AG04450 (cell line): Measurements from ENCODE around the gene OR10AD1. TPM values are rescaled to one million over a fixed set of nuclear protein-coding genes. Genes with fewer than 3 reads are reported as not detected.

Experiments
- CTCF ChIA-PET: fragments of 300-600, 350-600 bp; formaldehyde crosslinking; extraction: SDS; loops from one replicate; lab custom pipeline; 2022; ENCODE audit warnings: antibody characterized with exemption, inconsistent platforms; lab: Charles Lee
- POLR2A ChIA-PET: fragments of 350-600 bp; formaldehyde crosslinking; extraction: SDS; loops from one replicate; lab custom pipeline; 2021; ENCODE audit warnings: antibody characterized with exemption, inconsistent platforms; lab: Yijun Ruan, JAX
- DNase-seq: peaks from one replicate; pipeline ENCODE4 v3.0.0-alpha.2; 2011; ENCODE audit warnings: low read depth, low spot score
- H3K27ac ChIP-seq: one replicate; pipeline ENCODE4 v1.5.1; 2012; ENCODE audit warnings: low read depth, low read length, control low read depth
- H3K27me3 ChIP-seq: one replicate; pipeline ENCODE4 v1.6.0; 2012; ENCODE audit warnings: low read length; ENCODE audit not compliant: control insufficient read depth, insufficient read depth
- H3K4me3 ChIP-seq: 2 replicates; pipeline ENCODE4 v1.5.1; 2011; ENCODE audit warnings: mild to moderate bottlenecking, low read depth, low read length, control low read depth
- H3K9me3 ChIP-seq: 2 replicates; pipeline ENCODE4 v1.5.1; 2012; ENCODE audit warnings: low read length; ENCODE audit not compliant: control insufficient read depth, insufficient read depth
- polyA plus RNA-seq: library from polyadenylated mRNA; depleted of rRNA; stranded (reverse); fragments of >200 nt; gene quantifications from 2 replicates; pipeline ENCODE4 v1.2.3, GENCODE V29; 2011
- TF ChIP-seq, protein P1 (sequence below): IDR thresholded peaks from 2 replicates; pipeline ENCODE4 v1.5.1; 2011; ENCODE audit warnings: low read depth, low read length, control low read depth, inconsistent platforms

The OR10AD1 gene
- polyA plus RNA-seq, 1 experiment, result not detected

DNA sequence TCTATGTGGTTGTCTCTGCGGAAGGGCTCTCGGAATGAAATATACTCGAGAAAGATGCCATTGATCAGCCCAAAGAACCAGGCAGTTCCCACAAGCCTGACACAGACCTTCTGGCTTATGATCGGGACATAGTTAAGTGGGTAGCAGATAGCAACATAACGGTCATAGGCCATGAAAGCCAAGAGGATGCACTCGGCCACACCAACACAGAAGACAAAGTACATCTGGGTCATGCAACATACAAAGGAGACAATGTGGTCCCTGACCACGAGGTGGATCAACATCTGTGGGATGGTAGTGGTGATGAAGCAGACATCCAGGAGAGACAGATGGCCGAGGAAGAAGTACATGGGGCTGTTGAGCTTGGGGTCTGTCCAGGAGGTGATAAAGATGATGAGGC is 326 bp downstream of the OR10AD1 start:
- ChIA-PET POLR2A (no interaction called here), CTCF (interaction anchor here (2.0 kb wide), 1 partner anchor 13 kb away, joined by 8 read pairs; no protein-coding TSS in a partner anchor)
- Histone ChIP-seq H3K27ac (no peak overlapping the region), H3K4me3 (no peak overlapping the region), H3K27me3 (no peaks in the 10 kb centered on the region), H3K9me3 (no peaks in the 10 kb centered on the region; the same call in 1 of the 2 replicates)
- TF ChIP-seq, protein P1, sequence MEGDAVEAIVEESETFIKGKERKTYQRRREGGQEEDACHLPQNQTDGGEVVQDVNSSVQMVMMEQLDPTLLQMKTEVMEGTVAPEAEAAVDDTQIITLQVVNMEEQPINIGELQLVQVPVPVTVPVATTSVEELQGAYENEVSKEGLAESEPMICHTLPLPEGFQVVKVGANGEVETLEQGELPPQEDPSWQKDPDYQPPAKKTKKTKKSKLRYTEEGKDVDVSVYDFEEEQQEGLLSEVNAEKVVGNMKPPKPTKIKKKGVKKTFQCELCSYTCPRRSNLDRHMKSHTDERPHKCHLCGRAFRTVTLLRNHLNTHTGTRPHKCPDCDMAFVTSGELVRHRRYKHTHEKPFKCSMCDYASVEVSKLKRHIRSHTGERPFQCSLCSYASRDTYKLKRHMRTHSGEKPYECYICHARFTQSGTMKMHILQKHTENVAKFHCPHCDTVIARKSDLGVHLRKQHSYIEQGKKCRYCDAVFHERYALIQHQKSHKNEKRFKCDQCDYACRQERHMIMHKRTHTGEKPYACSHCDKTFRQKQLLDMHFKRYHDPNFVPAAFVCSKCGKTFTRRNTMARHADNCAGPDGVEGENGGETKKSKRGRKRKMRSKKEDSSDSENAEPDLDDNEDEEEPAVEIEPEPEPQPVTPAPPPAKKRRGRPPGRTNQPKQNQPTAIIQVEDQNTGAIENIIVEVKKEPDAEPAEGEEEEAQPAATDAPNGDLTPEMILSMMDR, result no peak
- no peak for DNase-seq

DNA sequence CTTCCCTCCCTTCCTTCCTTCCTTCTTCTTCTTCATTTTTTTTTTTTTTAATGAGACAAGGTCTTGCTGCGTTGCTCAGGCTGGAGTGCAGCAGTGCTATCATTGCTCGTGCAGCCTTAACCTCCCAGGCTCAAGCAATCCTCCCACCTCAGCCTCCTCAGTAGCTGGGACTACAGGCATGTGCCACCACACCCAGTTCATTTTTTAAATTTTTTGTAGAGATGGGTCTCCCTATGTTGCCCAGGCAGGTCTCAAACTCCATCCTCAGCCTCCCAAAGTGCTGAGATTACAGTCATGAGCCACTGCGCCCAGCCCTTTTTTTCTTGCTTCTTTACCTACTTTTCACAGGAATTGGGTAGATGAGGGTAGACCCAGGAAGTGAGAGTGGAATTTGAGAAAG is 1.6 kb downstream of the OR10AD1 start:
- H3K4me3 ChIP-seq, result no peak overlapping the region
- POLR2A ChIA-PET, result no interaction called here
- no peak for DNase-seq
- no peaks in the 10 kb centered on the region for H3K27me3 ChIP-seq
- CTCF ChIA-PET, result interaction anchor here (5.4 kb wide), 1 partner anchor 12 kb away, joined by 58 read pairs; no protein-coding TSS in a partner anchor
- H3K9me3 ChIP-seq, result no peaks in the 10 kb centered on the region; the same call in 1 of the 2 replicates
- TF ChIP-seq, protein P1, result no peak
- no peak overlapping the region for H3K27ac ChIP-seq

DNA sequence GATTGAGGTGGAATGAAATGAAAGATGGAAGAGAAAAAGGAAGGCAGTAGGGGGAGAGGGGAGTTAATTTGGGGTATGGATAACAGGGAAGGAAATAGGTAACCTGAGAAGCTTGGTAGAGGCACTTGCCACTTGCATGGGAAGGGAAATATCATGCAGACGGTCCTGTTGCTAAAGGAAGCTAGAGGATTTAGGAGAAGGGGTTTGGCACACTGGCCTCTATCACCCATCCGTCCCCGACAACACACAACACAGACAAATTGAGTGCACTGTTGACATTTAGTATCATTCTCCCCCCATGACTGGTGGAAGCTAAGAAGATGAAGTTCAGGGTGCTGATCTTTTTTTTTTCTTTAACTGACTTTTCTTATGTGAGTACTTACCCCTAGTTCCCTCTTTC is 2.0 kb downstream of the OR10AD1 start:
- Histone ChIP-seq H3K27me3 (no peaks in the 10 kb centered on the region), H3K4me3 (no peak overlapping the region), H3K27ac (no peak overlapping the region), H3K9me3 (no peaks in the 10 kb centered on the region; the same call in 1 of the 2 replicates)
- TF ChIP-seq, protein P1, result no peak
- DNase-seq, result no peak
- CTCF ChIA-PET, result interaction anchor here (5.4 kb wide), 1 partner anchor 12 kb away, joined by 58 read pairs; no protein-coding TSS in a partner anchor
- POLR2A ChIA-PET, result no interaction called here

DNA sequence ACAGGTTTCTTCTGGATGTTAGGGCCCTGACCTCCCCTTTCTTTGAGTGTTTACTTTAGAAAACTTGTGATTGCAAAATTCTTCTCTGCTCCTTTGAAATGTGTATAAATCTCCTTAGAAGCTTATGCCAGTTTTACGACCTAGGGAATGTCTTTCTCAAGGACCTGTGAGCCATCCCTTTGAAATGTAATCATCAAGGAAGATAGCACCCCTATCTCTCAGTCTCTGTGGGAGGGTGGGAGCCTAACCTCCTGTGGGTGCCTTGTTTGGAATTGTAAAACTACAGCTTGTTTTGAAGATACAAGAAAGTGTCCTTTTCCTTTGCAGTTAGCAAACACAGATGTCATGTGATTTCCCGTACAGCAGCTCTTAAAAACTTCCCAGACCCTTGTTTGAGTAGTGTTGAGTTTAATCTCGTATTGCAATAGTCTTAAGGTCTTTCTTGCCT is 3.3 kb downstream of the OR10AD1 start:
- no peak overlapping the region for H3K4me3 ChIP-seq
- ChIA-PET POLR2A (interaction anchor here (0.8 kb wide), 1 partner anchor 17 kb away, joined by 3 read pairs; the partner anchor contains the start of gene CCDC184), CTCF (interaction anchor here (0.6 to 5.4 kb wide), 5 partner anchors 11 to 419 kb away, joined by 3 to 58 read pairs (median 4); no protein-coding TSS in a partner anchor)
- H3K27me3 ChIP-seq, result peaks cover 3% of the 10 kb centered on the region
- H3K27ac ChIP-seq, result peak overlapping the region; percentile 69
- TF ChIP-seq, protein P1, result no peak
- no peaks in the 10 kb centered on the region; the same call in 1 of the 2 replicates for H3K9me3 ChIP-seq
- peak; percentile 43 for DNase-seq

DNA sequence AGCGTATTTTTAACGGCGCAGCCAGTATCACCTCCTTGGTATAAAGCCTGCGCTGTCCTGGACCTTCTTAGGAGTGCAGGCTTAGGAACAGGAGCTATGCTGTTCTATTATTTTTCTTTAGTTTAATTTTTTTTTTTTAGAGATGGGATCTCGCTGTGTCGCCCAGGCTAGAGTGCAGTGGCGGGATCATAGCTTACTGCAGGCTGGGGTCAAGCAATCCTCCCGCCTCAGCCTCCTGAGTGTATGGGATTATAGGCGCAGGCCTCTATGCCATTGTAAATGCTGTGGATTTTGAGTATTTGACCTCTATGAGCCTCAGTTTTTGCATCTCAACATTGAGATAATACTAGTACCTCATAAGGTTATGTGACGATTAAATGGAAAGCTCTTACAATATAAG is 4.1 kb downstream of the OR10AD1 start:
- no peak for DNase-seq
- Histone ChIP-seq H3K4me3 (peak overlapping the region; percentile 75), H3K9me3 (no peaks in the 10 kb centered on the region; the same call in 1 of the 2 replicates), H3K27me3 (peaks cover 5% of the 10 kb centered on the region), H3K27ac (no peak overlapping the region)
- TF ChIP-seq, protein P1, result no peak
- ChIA-PET POLR2A (no interaction called here), CTCF (interaction anchor here (1.2 to 5.4 kb wide), 3 partner anchors 10 to 420 kb away, joined by 4 to 58 read pairs (median 29); no protein-coding TSS in a partner anchor)
